GM12878 (cell line): ENCODE data around the gene ABCC5.

Experiments
- BHLHE40 ChIP-seq, 2 experiments: fragments of 450-650 bp in 1 of 2; IDR thresholded peaks; 2 replicates each; pipeline ENCODE4 v1.6.1; 2011 to 2017; ENCODE audit warnings: low read depth in 2 of 2, borderline replicate concordance in 1 of 2, improper control_type of control experiment in 1 of 2, low read length in 1 of 2, mild to moderate bottlenecking in 1 of 2
- BRCA1 ChIP-seq: IDR thresholded peaks from 2 replicates; pipeline ENCODE4 v1.6.1; 2011; ENCODE audit warnings: low read depth, low read length, improper control_type of control experiment
- CTCF ChIP-seq, 3 experiments: IDR thresholded peaks in 2 of 3; conservative IDR thresholded peaks in 1 of 3; 2 replicates each; pipeline ENCODE4 v1.5.1; 2011; ENCODE audit warnings: low read depth in 3 of 3, low read length in 3 of 3, mild to moderate bottlenecking in 3 of 3, control low read depth in 2 of 3, moderate library complexity in 2 of 3, inconsistent platforms in 1 of 3, mixed read lengths in 1 of 3; ENCODE audit not compliant: control insufficient read depth in 2 of 3, insufficient read depth in 1 of 3; ENCODE audit errors: extremely low read depth in 1 of 3
- EP300 ChIP-seq, 2 experiments: fragments of 150-350 bp in 1 of 2; IDR thresholded peaks; 2 replicates each; pipeline ENCODE4 v1.6.1; 2011 to 2012; ENCODE audit warnings: low read depth in 2 of 2, low read length in 2 of 2, borderline replicate concordance in 1 of 2, improper control_type of control experiment in 1 of 2, inconsistent platforms in 1 of 2; ENCODE audit not compliant: control insufficient read depth in 1 of 2
- ESRRA ChIP-seq: IDR thresholded peaks from 2 replicates; pipeline ENCODE4 v1.6.1; 2012; ENCODE audit warnings: mild to moderate bottlenecking, low read length, improper control_type of control experiment
- EZH2 ChIP-seq: IDR thresholded peaks from 2 replicates; pipeline ENCODE4 v1.6.1; 2012; ENCODE audit warnings: low read depth, mild to moderate bottlenecking, control low read depth, inconsistent platforms, low read length, borderline replicate concordance; ENCODE audit not compliant: control insufficient read depth
- HDAC6 ChIP-seq: fragments of 200-600 bp; sonication (generic); IDR thresholded peaks from one replicate; pipeline ENCODE4 v1.8.0; 2017; ENCODE audit warnings: antibody characterized with exemption; ENCODE audit not compliant: unreplicated experiment
- JUND ChIP-seq: IDR thresholded peaks from 2 replicates; pipeline ENCODE4 v1.6.1; 2012; ENCODE audit warnings: low read depth, mild to moderate bottlenecking, low read length, improper control_type of control experiment, moderate library complexity
- MTA3 ChIP-seq: IDR thresholded peaks from 2 replicates; pipeline ENCODE4 v1.6.1; 2012; ENCODE audit warnings: low read length, inconsistent platforms, borderline replicate concordance
- POLR2AphosphoS5 ChIP-seq: IDR thresholded peaks from 2 replicates; pipeline ENCODE4 v1.6.1; 2011; ENCODE audit warnings: mild to moderate bottlenecking, low read length, inconsistent platforms
- REST ChIP-seq: IDR thresholded peaks from 2 replicates; pipeline ENCODE4 v1.6.1; 2012; ENCODE audit warnings: mild to moderate bottlenecking, low read depth, low read length
- TAF1 ChIP-seq: IDR thresholded peaks from 2 replicates; pipeline ENCODE4 v1.6.1; 2011; ENCODE audit warnings: mild to moderate bottlenecking, low read depth, low read length, borderline replicate concordance
- ZNF687 ChIP-seq: fragments of 450-650 bp; IDR thresholded peaks from 2 replicates; pipeline ENCODE4 v1.6.1; 2017; ENCODE audit warnings: mild to moderate bottlenecking, moderate library complexity

GRCh38 chr3:183975981-183976662, 41.6 kb downstream of the ABCC5 start:
- no peak for TF ChIP-seq EZH2
- no peak for TF ChIP-seq BHLHE40 (IDR thresholded peaks at IDR 0.05; ENCODE audit: borderline replicate concordance in 1 of 2, low read depth in 2 of 2, low read length in 1 of 2)
- no peak for TF ChIP-seq BRCA1
- TF ChIP-seq CTCF (IDR thresholded peaks at IDR 0.05 in 2 of 3, conservative IDR thresholded peaks at IDR 0.05 in 1 of 3; ENCODE audit: control insufficient read depth in 2 of 3, extremely low read depth in 1 of 3, insufficient read depth in 1 of 3, low read depth in 3 of 3, low read length in 3 of 3): no peak
- TF ChIP-seq TAF1: no peak
- no peak for TF ChIP-seq HDAC6
- TF ChIP-seq ESRRA: no peak
- no peak for TF ChIP-seq REST
- no peak for TF ChIP-seq JUND
- TF ChIP-seq MTA3: no peak
- TF ChIP-seq EP300 (IDR thresholded peaks at IDR 0.05; ENCODE audit: borderline replicate concordance in 1 of 2, control insufficient read depth in 1 of 2, low read depth in 2 of 2, low read length in 2 of 2): no peak
- TF ChIP-seq POLR2AphosphoS5: no peak
- TF ChIP-seq ZNF687: no peak
